GM19023 (cell line): Measurements from ENCODE around the gene APP.

ENCODE experiments used
- ATAC-seq: cut with Tn5 transposase; IDR thresholded peaks from one replicate; pipeline ENCODE4 v1.9.1; 2021; ENCODE audit warnings: mild to moderate bottlenecking, moderate library complexity; ENCODE audit not compliant: unreplicated experiment

APP gene

DNA sequence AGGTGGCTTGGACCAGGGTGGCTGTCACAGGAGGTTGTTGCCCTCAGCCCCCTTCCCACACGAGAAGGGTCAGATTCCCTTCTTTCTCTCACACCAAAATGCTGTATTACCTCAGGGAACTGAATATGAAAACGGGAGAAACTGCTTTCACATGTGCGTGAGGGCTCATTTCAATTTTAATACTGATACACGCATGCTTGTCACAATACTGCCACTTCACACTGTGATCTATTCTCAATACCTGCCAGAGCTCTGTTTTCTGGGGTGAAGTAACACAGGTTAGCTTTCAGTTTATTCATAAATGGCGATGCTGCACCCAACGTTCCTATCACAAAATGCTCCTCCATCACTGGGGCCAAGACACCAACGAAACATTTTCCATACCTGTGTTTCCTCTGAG is 181.8 kb downstream of the APP start:
- ATAC-seq = no peak

DNA sequence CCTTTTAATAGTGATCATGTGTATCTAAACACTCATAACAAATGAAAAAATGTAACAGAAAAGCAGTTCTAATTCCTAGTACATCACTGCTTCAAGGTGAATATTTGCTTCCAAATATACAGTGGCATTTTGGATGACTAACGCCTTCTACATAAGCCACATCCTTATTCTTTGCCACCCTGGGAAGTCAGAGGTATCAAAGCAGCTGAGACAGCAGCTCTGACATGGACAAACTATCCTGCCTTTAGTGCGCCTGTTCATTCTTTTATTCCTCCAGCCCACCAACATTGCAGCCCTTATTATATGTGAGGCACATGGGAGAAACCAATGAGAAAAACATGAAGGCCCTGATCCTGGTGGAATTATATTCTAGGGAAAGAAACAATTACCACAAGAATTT is 183.0 kb downstream of the APP start:
- ATAC-seq = no peak

DNA sequence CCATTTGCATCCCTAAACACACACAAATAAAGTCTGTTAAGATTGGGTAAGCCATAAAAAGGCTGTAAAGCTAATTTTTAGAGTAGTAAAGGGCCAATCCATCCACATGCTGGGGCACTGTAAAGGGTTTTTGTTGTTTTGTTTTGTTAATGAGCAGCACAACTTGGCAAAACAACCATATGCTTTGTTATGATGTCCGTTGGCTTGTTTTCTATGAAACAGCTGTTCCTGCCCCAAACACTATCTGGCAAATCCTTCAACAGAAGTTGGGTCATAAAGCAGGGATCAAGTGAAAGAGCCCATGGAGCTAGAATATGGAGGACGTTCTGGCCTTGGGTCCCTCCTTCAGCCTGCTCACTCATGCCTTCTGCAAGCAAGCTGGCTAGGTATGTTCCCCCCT is 183.6 kb downstream of the APP start:
- no peak for ATAC-seq

DNA sequence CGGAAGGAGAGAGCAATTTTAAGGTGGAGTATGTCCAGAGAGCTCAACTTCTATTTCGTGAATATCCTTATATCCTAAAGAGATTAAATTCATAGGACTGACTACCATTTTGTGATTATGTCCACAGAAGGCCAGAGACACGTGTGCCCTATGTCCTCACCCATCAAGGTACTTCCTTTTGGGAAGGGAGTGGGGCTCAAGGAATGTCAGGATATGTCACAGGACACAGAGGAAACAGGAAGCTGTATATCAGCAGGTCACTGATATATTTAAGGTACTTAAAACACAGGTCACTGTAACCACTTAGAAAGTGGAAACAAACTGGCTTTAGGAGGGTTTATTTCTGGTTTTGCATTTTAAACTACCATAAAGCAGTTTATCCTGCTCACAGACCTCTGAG is 184.6 kb downstream of the APP start:
- no peak for ATAC-seq

DNA sequence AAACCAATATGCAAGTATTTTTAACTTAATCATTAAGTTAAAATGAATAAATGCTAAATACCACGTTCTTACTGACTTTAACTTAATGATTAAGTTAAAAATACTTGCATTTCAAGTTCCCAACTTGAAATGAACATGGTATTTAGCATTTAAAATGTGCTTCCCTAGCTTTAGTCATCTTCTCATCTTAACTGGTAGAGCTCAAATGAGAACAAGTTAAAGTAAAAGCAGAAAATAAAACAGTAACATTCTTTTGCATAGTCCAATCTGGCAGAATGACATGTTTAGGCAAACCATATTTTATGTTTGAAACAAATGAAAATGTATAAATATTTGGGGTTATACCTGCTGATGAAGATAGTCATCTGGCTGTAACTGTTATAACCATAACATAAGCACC is 186.0 kb downstream of the APP start:
- ATAC-seq = no peak

DNA sequence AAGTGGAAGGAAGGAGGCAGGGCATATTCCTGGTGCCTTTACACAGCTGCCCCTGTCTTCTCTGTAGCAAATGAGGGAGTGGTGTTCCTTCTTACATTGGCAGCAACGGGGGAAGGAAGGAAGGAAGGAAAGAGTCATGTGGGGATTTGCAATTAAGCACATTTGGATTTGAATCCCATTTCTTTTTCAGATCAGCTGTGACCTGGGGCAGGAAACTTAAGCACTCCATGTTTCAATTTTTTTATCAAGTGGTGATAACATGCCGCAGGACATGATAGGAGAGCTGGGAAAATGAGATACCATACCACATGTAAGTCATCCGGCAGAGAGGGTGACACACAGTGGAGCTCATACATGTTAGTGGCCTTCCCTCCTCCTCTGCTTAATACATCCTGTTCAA is 186.8 kb downstream of the APP start:
- no peak for ATAC-seq

GRCh38 chr21:25980710-25981109 is 189.9 kb downstream of the APP start:
- no peak for ATAC-seq

DNA sequence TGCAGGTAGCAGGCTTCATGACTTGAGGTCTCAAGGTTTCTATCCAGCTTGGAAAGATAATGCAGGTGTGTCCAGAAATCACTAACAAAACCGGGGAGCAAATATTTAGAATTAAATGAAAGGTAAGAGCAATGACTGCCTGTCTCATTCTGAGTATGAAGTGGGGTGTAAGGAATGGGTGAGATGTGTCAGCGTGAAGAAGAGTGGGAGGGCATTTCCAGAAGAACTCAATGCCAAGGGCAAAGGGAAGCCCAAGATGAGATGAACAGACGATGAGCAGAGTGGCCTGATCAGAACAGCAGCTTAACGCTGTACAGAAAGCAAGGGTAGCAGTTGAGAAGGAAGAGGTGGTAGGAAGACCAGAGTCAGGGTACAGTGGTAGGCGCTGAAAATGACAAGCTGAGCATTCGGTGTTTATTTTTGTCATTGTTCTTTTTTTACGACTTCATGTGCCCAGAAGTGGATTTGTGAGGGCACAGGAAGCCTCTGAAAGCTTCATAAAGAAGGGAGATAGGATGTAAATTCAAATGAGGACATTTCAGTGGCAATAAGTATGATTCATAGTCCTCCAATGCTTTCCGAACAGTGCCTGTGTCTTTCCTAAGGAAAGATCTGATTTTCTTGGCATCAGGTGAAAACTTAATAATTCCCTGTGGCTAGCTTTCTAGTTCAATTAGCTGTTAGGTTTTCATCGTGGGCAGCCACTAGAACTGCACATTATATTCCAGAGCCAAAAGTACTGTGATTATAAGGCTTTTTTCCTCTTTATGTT is 190.5 kb downstream of the APP start:
- ATAC-seq = no peak

DNA sequence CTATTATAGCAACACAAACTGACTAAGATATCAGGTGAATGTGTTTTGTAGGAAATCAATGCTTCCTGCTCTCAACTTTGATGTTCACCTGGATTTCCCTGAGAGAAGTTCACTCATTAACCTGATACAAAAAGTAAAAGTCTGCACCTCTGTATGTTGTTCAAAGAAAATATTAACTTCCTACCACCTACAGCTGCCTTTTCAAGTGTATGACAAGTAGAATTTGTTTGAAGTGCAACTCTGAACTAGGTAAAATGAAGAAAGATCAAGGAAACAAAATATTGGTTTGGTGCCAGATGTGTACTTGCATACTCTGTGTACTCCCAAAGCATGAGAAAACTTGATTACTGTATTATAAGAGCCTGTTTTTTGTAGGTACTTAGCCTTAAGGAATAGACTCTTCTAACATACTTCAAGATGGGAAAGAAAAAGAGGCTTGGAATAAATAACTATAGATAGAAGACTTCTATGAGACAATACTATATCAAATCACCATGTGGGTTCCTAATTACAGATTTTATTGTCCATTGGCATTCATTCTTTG is 193.4 kb downstream of the APP start:
- no peak for ATAC-seq

DNA sequence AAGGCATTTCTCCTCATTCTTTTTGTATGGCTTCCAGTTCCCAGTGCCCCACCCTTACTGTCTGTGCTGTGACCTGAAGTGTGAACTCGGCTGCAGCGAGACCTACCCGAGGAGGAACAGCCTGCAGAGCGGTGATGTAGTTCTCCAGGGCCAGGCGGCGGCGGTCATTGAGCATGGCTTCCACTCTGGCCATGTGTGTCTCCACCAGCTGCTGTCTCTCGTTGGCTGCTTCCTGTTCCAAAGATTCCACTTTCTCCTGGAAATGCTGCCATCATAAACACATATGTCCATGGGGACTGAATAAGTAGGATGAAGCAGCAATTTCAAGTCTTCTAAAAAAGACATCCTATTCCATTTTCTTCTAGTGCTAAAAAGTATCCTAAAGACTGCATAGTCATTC is 195.6 kb downstream of the APP start:
- ATAC-seq = no peak

DNA sequence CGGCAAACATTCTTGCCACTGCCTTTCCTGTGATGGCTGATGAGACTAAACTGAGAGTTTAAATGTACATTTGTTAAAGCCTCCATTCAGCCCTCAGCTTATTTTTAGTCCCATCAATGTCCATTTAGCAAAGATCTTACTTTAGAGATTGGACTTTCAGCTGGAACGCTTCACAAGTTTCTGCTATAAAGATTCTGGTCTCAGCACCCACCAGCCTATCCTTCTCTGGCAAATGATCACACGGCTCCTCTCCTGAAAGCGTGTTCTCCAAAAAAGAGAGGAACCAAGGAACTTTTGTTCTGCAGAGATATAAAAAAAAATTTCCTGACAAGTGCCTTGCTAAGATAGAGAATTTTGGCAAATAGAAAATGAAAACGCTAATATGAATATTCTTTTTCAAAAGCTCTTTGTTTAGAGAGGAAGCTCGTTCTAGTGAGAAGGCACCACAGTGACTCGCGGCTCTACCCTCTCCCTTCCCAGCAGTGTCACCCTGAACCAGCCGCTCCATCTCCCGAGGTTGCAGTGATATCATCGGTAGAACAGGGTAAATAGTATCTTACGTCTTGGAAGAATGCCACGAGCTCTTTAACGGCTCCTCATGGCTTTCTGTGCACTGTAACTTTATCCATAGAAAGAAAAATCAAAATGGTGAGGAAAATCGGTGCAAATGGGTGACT is 200.2 kb downstream of the APP start:
- ATAC-seq = no peak

DNA sequence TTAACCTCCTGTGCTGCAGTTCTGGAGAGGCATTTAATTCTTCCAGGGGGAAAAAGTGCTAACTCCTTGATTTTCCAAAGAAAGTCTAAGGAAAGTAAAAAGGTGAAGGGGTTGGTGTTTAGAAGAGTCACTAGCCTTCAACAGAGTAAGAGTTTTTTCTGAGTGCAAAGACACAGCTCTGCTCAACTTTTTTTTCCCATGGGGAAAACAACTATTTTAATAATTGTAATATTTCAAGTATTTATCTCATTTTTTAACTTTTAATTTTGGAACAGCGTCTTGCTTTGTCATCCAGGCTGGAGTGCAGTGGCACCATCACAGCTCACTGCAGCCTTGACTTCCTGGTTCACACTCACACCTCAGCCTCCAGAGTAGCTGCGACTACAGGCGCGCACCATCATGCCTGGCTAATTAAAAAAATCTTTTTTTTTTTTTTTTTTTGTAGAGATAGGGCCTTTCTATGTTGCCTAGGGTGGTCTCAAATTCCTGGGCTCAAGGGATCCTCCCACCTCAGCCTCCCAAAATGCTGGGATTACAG is 202.6 kb downstream of the APP start:
- peak; percentile 23 for ATAC-seq

GRCh38 chr21:25967181-25967900 is 203.2 kb downstream of the APP start:
- peak; percentile 98 for ATAC-seq

DNA sequence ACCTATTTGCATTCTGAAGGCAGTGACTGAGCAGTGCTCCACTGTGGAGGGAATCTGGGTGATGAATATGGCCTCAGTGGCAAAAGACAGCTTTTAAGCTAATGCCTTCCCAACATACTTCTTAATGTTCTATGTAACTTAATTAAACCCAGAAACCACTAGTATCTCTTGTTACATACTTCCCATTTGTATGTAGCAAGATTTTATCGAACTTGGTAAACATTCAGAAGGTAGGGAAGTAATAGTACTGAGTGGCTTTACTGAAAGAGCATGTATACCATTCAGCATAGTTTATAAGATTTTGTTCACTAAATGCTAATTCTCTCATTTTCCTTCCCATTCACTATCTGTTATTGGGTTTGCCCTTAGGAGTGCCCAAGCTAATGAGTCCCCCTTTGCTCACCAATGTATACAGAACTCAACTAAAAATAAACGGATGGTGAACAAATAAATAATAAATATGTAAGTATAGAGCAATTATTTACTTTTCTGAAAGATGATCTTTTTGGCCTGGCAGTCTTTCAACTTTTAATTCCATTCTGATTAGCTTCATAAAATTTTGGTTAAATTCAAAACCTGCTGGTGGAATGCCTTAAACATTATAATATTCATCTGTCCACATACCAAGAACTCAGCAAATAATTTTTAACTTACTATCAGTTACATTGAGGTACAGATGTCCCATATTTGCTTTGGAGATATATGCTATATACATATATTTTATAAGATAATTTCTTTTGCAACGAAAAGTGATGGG is 204.4 kb downstream of the APP start:
- ATAC-seq = no peak

DNA sequence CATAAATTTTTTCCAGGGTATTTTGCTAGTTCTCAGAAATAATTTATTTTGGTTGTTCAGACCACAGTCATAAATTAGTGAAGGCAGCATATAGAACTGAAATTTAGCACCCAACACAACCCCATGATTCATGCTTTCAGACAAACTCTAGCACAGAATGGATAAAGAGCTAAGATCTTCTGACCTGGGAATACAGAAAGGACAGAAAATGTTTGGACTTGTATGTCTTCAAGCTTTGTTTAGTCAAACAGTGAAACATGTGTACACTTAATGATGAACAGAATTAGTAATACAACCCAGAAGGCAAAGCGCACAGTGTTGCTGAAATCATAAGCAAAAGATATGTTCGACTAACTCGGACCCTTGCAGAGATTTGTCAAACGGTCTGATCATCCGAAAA is 205.6 kb downstream of the APP start:
- ATAC-seq = no peak

GRCh38 chr21:25964015-25964414 is 206.6 kb downstream of the APP start:
- no peak for ATAC-seq

DNA sequence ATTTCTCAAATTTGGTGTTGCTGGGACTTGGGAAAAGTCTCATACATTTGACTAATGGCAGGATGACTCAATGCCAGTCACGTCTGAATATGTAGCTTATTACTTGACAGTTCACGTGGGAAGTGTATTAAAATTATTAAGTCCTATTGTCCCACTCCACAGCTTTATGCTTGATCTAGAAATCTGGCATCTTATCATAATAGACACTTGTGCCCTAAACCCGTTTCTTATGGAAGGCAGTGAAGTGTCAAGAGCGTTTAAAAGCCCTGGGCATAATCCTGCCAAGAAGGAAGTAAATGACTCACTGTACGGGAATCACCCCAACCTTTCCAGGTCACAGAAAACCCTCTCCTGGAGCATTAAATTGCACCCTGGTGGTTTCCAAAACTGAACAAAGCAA is 207.4 kb downstream of the APP start:
- no peak for ATAC-seq

- ATAC-seq = no peak
Observed at GRCh38 chr21:25961042-25961441, 209.5 kb downstream of the APP start.

- ATAC-seq = no peak
Observed at GRCh38 chr21:25960402-25960801, 210.2 kb downstream of the APP start.

DNA sequence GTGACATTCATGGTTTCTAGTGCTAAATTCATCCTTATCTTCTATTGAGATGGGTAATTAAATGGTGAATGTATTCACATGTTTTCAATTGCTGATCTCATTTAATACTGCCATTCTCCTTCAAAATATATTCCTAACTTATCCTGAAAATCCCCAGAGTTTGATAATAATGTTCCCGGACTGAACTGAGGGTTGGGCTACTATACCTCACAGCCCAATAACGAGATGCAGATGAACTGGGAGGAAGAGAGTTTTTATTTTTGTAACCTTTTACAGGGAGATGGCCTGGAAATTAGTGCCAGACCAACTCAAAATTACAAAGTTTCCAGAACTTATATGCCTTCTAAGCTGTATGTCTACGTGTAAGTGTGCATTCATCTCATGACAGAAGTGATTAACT is 210.8 kb downstream of the APP start:
- ATAC-seq = no peak
